Measurements from ENCODE around the gene ZDHHC7. TPM values are rescaled to one million over a fixed set of nuclear protein-coding genes. Genes with fewer than 3 reads are reported as not detected.
A peak's percentile ranks its signal among the peaks of the same experiment; 100 is the strongest.

ZDHHC7 gene
- total and polyA plus RNA-seq, 9 of the 15 experiments (the other 6 are each of a cell fraction or from before 2014, with no cell fraction given), result 1.7 to 49.7 (median 37.4) TPM

- TF ChIP-seq BCLAF1 (IDR thresholded peaks at IDR 0.05; ENCODE audit: borderline replicate concordance in 1 of 2, control insufficient read depth in 1 of 2, low read depth in 2 of 2, low read length in 1 of 2) (no peak), CBFA2T3 (IDR thresholded peaks at IDR 0.05) (no peak), ZFPM2 (CRISPR knock-in tag; IDR thresholded peaks at IDR 0.05) (no peak), ZNF282 (CRISPR knock-in tag; IDR thresholded peaks at IDR 0.05) (no peak), ZNF75A (CRISPR knock-in tag; IDR thresholded peaks at IDR 0.05) (no peak), HDAC3 (IDR thresholded peaks at IDR 0.05; ENCODE audit: borderline replicate concordance, partially characterized antibody) (no peak), THAP12 (CRISPR knock-in tag; IDR thresholded peaks at IDR 0.05) (no peak), FOXM1 (IDR thresholded peaks at IDR 0.05; ENCODE audit: low read depth) (0 out of 2 replicates have a peak, but pooled peaks have one; percentile 18), FOXM1 (CRISPR knock-in tag; IDR thresholded peaks at IDR 0.05; ENCODE audit: low read depth) (no peak), ILF3 (IDR thresholded peaks at IDR 0.05; ENCODE audit: borderline replicate concordance) (no peak), ZNF584 (CRISPR knock-in tag; IDR thresholded peaks at IDR 0.05; ENCODE audit: low read depth) (no peak)
- TF ChIP-seq, protein P1, sequence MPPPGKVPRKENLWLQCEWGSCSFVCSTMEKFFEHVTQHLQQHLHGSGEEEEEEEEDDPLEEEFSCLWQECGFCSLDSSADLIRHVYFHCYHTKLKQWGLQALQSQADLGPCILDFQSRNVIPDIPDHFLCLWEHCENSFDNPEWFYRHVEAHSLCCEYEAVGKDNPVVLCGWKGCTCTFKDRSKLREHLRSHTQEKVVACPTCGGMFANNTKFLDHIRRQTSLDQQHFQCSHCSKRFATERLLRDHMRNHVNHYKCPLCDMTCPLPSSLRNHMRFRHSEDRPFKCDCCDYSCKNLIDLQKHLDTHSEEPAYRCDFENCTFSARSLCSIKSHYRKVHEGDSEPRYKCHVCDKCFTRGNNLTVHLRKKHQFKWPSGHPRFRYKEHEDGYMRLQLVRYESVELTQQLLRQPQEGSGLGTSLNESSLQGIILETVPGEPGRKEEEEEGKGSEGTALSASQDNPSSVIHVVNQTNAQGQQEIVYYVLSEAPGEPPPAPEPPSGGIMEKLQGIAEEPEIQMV (tag; conservative IDR thresholded peaks at IDR 0.05; ENCODE audit: low read depth), result peak; percentile 86
- TF ChIP-seq, protein P2, sequence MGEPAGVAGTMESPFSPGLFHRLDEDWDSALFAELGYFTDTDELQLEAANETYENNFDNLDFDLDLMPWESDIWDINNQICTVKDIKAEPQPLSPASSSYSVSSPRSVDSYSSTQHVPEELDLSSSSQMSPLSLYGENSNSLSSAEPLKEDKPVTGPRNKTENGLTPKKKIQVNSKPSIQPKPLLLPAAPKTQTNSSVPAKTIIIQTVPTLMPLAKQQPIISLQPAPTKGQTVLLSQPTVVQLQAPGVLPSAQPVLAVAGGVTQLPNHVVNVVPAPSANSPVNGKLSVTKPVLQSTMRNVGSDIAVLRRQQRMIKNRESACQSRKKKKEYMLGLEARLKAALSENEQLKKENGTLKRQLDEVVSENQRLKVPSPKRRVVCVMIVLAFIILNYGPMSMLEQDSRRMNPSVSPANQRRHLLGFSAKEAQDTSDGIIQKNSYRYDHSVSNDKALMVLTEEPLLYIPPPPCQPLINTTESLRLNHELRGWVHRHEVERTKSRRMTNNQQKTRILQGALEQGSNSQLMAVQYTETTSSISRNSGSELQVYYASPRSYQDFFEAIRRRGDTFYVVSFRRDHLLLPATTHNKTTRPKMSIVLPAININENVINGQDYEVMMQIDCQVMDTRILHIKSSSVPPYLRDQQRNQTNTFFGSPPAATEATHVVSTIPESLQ (CRISPR knock-in tag; IDR thresholded peaks at IDR 0.05), result no peak
- TF ChIP-seq, protein P3, sequence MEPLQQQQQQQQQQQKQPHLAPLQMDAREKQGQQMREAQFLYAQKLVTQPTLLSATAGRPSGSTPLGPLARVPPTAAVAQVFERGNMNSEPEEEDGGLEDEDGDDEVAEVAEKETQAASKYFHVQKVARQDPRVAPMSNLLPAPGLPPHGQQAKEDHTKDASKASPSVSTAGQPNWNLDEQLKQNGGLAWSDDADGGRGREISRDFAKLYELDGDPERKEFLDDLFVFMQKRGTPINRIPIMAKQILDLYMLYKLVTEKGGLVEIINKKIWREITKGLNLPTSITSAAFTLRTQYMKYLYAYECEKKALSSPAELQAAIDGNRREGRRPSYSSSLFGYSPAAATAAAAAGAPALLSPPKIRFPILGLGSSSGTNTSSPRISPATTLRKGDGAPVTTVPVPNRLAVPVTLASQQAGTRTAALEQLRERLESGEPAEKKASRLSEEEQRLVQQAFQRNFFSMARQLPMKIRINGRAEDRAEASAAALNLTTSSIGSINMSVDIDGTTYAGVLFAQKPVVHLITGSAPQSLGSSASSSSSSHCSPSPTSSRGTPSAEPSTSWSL (CRISPR knock-in tag; IDR thresholded peaks at IDR 0.05; ENCODE audit: borderline replicate concordance), result no peak
- TF ChIP-seq, protein P4, sequence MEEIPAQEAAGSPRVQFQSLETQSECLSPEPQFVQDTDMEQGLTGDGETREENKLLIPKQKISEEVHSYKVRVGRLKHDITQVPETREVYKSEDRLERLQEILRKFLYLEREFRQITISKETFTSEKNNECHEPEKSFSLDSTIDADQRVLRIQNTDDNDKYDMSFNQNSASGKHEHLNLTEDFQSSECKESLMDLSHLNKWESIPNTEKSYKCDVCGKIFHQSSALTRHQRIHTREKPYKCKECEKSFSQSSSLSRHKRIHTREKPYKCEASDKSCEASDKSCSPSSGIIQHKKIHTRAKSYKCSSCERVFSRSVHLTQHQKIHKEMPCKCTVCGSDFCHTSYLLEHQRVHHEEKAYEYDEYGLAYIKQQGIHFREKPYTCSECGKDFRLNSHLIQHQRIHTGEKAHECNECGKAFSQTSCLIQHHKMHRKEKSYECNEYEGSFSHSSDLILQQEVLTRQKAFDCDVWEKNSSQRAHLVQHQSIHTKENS (CRISPR knock-in tag; IDR thresholded peaks at IDR 0.05), result no peak
Measured at GRCh38 chr16:85051067-85051581, 39.8 kb upstream of the ZDHHC7 start (continued).

Data from K562 (cell line).